B cell (primary cell): ENCODE measurements around the gene SCYL3.

Experiments
- EZH2 ChIP-seq: IDR thresholded peaks from 2 replicates; pipeline ENCODE4 v1.6.1; 2012; ENCODE audit warnings: borderline replicate concordance, low read depth, mild to moderate bottlenecking, moderate library complexity, low read length; ENCODE audit not compliant: insufficient read depth, poor library complexity, severe bottlenecking
- TF ChIP-seq, protein P1 (sequence below): fragments of 200-600 bp; IDR thresholded peaks from one replicate; pipeline ENCODE4 v1.8.0; 2022; ENCODE audit warnings: antibody characterized with exemption, mild to moderate bottlenecking

DNA sequence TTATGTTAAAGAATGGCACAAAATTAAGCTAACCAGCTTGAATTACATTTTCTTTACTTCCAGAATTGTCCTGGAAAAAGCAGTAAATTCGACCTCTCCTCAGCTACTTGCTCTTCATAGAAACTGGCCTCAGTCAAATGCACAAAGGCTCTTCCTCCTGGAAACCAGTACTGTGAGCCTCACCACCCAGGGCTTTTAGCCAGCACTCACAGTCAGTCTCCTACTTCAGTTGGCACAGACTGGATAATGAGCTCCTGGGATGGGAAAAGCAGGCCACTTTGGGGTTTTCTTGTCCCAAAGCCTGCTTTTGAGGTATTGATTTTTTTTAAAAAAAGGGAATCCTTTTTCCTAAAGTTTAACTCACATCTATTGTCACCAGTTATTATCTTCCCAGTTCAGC lies 40.4 kb downstream of the SCYL3 start:
- TF ChIP-seq EZH2: no peak
- TF ChIP-seq, protein P1, sequence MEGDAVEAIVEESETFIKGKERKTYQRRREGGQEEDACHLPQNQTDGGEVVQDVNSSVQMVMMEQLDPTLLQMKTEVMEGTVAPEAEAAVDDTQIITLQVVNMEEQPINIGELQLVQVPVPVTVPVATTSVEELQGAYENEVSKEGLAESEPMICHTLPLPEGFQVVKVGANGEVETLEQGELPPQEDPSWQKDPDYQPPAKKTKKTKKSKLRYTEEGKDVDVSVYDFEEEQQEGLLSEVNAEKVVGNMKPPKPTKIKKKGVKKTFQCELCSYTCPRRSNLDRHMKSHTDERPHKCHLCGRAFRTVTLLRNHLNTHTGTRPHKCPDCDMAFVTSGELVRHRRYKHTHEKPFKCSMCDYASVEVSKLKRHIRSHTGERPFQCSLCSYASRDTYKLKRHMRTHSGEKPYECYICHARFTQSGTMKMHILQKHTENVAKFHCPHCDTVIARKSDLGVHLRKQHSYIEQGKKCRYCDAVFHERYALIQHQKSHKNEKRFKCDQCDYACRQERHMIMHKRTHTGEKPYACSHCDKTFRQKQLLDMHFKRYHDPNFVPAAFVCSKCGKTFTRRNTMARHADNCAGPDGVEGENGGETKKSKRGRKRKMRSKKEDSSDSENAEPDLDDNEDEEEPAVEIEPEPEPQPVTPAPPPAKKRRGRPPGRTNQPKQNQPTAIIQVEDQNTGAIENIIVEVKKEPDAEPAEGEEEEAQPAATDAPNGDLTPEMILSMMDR: no peak
